ENCODE data around the gene PRLHR.

DNA sequence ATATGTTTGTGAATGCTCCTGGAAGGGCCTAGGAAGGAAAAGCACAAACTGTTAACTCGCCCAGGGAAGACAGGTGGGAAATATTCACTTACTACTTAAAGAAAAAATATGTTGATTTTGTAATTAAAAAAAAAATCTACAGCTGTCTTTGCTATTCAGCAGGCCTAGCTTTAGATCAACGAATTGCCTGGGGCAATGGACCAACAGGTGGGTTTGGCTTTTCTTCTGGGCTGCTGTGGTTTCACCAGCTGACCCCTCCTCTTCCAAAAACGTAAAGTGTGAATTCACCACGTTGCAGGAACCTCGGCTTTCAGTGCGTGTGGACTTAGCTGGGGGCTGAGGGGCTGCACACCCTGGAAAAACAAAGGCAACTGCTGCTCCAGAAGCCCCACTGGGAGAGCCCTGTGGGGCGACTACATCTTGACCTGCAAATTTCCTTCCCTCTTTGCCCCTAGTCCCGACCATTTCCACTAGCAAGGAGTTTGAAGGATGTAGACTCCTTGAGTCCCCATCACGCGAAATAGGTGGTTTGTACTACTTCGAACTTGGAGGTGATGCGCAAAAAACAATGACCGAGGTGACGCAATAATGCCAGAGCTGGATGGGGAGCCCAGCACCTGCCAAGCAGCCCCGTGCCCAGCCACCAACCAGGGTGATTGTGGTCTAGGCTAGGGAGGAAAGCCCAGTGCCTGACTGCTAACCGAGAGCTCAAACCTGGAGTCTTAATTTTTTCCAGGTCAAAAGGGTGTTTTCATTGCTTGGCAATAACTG is 7.4 kb downstream of the PRLHR start:
- TF ChIP-seq GATA2 (IDR thresholded peaks at IDR 0.05; ENCODE audit: low read depth, low read length): no peak
- TF ChIP-seq GATA3 (IDR thresholded peaks at IDR 0.05; ENCODE audit: low read depth, low read length): no peak
